ENCODE measurements around the gene CSNK1E.

The CSNK1E gene

DNA sequence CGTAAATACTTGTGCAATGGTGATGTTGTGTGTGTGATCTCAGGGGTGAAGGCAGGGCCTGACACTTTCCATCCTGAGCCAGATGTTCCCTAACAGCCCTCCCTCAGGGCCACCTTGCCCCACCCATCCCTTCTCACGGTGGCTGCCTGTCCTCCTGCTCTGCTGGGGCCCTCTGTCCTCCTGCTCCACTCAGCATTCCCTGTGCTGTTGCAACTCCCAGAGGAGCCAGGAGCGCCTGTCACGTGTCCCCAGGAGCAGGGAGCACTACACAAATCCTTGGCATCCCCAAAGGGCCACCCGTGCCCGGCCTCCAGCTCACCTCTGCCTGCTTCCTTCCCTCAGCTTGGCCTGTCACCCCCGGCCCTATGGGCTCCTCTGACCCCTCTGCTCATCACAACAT is 10.2 kb upstream of the CSNK1E start:
- DNase-seq: no peak

DNA sequence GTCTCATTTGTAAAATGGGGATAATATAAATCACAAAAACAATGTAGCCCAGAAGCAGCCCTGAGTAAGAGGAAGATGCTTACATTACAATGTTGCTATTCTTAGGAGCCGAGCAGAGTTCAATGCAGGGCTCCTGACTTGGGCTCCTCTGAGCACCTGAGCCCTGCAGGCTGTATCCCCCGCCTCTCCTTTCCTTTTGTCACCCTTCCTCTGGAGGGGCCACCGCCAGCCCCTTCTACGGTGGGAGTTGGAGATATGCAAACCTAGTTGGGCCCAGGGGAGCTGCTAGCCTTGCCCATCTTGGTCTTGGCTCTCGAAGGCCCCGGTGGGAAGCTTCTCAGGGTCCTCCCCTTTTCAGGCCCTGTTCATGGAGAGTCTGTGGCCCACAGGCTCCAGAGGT is 8.4 kb upstream of the CSNK1E start:
- DNase-seq: no peak

DNA sequence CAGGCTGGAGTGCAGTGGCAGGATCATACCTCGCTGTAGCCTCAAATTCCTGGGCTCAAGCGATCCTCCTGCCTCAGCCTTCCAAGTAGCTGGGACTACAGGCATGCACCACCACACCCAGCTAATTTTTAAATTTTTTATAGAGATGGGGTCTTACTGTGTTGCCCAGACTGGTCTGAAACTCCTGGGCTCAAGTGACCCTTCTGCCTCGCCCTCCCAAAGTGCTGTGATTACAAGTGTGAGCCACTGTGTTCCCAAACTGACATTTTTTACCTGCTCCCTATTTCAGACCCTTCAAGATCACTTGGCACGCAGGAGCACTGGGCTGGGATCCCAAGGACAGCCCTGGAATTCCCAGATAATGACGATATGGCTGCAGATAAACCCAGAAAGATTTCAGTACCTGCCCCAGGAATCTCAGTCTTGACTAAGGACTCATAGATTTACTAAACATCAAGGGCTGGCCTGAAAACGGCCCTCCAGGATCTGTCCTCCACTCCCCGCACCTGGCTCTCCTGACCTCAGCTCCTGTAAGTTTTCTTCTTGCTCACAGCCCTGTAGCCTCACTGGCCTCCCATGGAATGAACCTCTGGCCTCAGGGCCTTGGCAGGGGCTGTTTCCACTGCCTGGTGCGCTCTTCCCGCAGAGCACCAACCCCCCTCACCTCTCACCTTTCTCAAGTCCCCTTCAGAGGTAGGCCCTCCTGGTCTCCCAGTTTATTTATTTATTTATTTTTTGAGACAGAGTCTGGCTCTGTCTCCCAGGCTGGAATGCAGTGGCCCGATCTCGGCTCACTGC is 3.6 kb upstream of the CSNK1E start:
- DNase-seq: no peak

DNA sequence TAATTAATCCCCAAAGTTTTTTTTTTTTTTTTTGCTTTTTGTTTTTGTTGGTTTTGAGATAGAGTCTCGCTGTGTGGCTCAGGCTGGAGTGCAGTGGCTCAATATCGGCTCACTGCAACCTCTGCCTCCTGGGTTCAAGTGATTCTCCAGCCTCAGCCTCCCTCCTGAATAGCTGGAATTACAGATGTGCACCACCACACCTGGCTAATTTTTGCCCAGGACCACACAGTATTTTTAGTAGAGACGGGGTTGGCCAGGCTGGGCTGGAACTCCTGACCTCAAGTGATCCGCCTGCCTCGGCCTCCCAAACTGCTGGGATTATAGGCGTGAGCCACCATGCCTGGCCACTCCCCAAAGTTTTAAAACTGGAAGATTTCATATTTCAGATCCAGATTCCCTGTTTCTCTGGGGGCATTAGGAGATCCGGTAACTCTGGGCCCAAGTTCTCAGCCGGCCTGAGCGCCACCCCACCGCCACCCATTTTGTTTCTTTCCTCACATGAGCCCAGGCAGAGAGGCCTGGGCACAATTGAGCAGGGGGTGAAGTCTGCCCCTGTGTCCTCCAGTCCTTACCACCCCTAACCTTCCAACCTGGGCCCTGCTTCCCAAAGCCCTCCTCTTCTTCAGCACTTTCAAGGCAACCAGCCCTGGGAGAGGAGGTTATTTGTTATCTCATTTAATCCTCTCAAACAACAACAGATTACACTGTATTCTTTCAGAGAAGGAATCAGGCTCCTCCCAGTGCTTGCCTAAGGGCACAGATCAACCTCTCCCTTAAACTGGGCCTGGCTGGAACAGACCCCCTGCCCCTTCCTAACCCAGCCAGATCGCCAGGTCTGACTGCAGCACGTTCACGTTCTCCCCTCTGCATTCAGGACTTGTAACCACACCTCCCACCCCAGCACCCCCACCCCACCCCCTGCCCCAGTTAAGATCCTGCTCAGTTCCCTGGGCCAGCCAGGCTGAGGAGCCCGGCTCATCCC is 1.9 kb upstream of the CSNK1E start:
- no peak for DNase-seq

DNA sequence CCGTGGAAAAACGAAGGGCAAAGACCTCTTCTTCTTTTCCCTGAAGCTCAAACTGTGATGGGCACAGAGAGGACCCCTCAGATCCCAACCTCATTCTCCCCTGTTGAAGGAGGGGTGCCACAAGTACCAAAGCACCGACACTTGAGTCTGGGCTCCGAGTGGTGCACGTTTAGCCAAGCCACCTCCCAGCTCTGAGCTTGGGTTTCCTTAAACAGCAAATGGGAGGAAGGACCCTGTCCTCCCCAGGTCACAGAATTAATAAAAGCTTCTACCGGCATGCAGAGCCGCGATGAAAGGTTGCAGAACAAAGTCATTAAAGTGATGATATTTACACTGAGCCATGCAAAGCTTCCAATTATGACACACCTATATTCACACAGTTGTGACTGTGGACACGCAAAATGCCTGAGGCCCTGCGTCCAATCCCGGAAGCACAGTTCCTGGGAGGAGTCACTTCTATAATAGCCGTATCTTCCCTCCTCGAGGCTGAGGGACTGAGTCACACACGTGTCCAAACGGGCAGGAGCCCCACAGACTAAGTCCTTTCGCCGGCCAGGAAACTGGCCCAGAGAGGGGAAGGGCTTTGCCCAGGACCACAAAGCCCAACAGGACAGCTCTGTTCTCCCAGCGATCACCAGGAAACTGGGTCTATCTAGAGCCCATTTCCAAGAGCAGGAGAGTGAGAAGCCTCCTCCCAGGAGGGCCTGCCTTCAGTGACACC is 922 bp upstream of the CSNK1E start:
- no peak for DNase-seq

DNA sequence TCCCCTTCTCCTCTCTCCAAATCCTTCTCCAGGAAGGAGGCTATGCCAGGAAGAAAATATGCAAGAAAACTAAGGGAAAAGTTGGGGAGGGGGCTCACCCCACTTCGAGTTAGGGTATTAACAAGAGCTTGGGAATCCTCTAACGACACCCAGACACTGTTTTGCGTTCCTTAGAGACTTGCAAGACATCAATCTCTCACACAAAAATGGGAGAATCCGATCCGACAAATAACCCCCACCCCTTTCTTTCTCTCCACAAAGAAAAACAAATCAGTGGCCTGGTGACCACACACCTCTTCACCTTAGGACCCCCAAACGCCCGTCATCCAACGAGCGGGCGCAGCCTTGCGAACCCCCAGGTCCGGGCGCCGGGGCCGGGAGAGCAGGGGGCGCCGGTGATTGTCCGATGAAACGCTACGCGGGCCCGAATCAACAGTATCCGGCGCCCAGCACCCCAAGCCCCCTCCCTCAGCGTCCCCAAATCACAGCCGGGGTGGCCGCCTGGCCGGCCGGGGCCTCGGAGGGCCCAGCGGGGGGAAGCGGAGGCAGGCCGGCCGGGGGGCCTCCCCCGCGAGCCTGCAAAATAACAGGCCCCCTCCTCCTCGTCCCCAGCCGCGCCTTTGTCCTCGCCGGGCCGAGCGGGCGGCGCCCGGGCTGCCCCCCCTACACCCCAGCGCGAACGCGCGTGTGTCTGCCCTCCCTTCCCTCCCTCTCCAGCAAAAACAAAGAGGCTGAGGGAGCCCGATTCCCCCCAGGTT is 690 bp downstream of the CSNK1E start:
- DNase-seq: no peak

DNA sequence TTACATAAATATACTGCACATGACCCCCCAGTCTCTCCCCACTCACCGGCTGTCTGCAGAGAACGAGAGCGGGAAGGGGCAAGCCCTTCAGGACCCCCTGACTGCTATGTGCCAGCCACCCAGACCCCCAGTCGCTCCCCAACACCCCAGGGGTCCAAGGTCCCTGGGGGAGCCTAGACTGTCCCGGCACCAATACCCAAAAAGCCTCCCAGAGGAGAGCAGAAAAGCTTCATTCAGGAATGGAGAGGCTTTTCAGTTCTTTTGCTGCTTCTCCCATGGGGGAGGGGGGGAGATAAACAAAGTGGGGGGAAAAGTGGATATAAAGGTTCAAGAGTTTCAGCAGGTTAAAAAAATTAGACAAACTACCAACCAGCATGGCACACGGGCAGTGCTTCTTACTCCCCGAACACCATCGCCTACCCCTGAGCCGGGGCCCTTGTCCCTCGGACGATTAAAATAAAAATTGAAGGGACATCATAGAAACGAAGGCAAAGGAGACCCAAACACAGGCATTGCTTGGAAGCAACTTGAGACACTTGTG is 1.3 kb downstream of the CSNK1E start:
- no peak for DNase-seq

DNA sequence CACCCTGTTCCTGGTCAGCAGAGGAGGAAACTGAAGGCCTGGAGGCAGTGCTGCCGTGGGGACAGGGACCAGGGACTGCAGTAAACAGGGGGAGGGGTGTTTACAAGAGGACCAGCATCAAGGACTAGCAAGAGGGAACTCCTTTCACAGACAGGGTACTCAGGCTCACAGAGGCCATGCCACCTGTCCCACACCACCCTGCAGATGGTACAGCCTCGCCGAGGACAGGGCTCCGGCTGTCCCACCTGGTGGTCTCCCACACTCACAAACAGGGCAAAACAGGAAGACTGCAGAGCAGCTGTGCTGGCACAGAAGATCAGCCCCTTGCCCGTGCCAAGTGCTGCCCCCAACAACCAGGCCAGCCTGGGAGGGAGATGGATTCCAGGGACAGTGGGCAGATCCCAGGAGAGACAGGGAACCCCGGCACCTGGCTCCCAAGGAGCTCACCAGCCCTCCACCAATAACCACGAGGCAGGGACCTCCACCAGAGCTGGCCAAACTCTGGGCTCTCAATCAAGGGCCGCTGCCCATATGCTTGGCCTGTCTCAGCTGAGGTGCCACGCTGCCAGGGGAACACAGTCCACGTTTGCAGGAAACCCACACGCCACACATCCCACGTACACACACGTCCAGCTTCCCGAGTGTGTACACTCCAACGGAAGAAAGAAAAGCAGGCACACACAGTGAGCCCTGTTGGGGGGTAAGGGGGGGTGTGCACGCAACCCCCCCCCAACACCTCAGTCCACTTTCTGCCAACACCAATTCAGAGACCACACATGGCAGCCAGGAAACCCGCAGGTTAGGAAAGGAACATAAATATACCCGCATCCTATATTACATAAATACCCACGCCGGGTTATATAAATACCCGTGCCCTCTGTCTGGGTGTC is 2.1 kb downstream of the CSNK1E start:
- peak; percentile 47 for DNase-seq

DNA sequence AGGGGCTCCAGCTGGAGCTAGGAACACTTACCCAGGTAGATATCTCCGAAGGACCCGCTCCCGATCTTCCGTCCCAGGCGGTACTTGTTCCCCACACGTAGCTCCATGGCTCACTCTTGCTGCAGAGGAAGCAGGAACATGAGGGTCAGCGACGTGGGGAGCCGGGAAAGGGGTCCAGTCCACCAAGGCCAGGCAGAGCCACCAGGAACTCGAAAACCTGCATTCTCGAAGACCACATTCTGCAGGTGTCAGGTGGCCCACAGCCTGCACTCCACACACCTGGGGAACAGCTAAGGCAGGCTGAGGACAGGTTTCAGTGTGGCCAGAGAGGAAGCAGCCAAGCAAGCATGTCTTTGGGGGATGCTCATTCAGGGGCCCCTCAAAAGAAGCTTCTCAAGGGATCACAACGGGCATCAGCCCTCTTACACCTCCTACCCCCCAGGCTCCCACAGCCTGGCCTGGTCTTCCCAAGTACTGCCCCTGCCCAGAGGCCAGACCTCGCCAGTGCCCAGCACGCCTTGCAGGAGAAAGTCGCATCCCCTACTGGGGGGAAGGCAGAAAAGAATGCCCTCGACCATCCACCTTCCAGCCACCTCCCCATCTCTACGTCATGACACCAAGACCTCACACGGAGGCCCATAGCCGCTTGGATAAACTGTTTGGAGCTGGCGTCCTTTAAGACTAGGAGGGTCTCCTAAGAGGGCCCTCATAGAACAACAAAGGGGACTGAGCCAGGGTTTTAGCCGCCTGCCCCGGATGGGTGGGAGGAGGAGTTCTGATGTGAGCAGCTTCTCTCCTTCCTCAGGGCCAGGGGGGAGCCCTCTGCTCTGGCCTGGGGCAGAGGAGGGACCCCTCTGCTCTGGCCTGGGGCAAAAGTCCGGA is 2.9 kb downstream of the CSNK1E start:
- DNase-seq: no peak

DNA sequence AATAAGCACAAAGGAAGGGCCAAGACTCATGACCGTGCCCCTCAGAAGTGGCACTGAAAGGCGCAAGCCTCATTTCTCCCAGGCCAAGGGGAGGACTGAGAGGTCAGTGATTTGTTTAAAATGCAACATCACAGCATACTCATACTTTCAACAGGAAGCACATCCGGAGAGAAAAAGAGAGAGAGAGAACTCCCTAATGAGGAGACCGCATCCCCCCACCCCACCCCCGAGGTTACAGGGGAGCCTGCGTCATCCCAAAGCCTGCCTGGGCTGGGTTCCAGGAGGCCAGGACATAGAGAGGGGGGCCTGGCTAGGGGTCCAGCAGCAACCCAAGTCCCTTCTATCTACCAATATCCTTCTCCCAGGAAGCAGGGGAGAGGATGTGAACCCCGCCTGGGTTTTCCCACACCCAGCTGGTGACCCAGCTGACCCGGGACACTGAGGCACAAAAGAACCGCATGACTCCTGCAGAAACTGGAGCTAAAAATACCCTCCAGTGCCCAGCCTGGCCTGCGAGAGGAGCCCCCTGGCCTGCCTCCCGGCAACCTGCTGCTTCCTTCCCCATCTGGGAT is 3.8 kb downstream of the CSNK1E start:
- DNase-seq: no peak

DNA sequence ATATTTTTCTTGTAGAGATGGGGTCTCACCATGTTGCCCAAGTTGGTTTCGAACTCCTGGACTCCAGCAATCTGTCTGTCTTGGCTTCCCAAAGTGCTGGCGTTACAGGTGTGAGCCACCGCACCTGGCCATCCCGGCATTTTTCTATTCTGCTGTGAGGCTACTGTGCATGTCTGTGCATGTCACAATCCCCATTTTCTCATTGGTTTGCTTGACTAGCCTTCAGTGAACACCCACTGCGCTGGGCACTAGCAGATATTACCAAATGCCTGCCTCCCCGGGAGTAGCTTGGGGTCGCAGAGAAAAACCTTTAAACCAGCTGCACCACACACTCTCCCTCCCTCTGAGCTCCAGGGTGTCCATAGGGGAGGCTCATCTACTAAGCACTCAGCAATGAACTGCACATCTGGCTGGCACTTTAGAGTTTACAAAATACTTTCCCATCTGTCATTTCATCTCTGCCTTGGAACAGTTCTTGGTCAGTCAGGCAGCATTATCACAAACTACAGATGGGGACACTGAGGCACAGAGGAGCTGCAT is 4.9 kb downstream of the CSNK1E start:
- DNase-seq: no peak

DNA sequence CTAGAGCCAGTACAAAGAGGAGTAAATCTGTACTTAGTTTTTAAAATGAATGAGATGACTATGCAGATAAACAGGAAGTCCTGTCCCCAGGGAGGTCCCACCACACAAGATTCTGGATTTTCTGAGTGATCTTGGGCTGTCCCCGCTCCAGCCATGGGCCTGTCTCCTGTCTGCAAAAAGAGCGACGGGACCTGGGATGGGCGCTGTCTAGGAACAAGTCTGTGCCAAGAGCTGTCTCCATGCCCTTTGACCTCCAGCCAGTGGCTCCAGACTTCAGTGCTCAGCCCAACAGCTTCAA is 6.0 kb downstream of the CSNK1E start:
- no peak for DNase-seq

DNA sequence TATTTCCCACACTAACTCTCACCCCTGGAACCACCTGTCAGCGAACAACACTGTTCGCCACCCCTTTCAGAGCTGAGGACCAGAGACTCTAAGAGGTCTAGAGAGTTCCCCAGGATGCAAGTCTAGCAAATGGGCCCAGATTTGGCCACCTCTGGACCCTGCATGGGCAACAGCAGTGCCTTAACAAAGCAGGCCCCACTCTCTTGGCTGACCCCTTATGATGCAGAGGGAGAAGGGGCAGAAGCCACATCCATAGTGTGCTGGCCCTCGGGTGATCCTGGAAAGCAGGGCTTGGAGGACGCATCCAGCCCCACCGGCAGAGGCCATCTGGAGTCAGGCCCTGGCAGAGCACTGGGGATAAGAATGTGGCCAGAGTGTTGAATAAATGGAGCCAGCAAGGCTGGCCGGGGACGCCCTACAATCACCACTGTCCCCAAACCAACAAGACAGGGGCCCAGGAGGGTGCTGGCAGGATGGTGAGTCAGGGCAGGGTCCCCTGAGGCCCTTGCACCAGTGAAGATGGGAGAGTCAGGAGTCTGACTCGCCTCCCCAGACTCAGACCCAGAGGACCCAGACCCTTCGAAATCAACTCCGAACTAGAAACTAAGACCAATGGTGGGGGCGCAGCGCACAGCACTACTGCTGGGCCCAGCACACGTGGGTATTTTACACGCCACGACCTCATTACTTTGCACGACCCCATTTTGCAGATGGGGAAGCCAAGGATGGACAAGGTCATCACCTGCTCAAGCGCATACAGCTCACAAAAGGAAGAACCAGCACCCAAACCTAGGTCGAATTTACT is 6.5 kb downstream of the CSNK1E start:
- DNase-seq: no peak

DNA sequence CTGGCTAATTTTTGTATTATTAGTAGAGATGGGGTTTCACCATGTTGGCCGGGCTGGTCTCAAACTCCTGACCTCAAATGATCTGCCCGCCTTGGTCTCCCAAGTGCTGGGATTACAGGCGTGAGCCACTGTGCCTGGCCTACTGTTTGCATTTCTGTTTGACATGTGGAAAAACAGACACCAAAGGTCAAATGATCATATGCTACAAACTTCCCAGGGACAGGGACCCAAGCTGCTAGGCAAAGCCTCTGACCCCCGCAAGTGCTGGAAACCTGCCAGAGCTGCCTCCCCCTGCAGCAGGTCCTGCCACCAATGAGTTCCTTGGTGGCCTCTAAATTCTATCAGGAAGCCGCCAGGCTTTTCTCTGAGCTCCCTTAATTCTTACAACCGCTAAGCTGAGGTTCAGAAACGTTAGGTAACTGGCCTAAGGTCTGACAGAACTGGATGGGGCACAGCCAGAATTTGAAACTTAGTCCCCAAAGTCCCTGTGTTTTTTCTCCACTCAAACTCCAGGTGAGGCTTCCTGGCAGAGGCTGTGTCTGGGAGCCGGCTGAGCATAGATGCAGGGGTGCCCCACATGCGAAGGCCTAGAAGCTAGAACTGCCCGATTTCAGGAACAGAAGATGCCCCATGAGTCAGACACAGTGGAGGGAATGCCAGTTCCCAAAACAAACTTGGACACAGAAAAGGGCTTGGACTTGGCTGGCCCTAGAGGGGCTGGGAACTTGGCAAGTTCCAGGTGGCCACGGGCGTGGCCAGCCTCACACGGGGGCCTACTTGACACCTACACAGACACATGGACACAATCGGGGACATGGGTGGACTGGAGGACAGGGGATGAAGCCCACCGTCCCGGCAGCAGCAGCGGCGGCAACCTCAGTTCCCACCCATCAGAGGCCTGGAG is 7.4 kb downstream of the CSNK1E start:
- DNase-seq: no peak

DNA sequence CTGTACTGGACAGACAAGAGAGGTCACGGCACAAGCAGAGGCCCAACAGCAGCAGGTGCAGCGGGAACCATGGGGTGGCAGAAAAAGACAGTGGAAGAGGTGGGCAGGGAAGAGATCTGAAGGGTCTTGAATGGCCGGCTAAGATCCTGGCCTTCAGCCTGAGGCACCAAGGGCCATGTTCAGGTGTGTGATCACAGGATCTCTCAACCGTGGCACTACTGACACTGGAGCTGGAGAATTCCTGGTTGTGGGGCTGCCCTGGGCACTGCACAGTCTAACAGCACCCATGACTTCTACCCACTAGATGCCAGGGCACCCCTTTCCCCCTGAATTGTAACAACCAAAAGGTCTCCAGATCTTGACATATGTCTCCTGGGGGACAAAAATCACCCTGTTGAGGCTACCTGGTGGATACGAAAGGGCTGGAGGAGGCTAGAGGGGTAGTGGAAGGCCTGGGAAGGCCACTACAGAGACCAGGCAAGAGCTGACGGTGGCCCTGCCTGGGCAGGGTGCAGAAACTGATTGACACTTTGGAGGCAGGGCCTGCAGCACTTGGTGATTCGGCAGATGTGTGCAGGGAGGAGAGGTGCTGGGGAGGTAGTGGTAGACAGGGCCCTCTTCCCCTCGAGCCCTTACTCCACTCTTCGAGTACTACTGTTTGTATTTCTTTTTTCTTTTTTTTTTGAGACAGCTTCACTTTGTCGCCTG is 8.3 kb downstream of the CSNK1E start:
- no peak for DNase-seq

DNA sequence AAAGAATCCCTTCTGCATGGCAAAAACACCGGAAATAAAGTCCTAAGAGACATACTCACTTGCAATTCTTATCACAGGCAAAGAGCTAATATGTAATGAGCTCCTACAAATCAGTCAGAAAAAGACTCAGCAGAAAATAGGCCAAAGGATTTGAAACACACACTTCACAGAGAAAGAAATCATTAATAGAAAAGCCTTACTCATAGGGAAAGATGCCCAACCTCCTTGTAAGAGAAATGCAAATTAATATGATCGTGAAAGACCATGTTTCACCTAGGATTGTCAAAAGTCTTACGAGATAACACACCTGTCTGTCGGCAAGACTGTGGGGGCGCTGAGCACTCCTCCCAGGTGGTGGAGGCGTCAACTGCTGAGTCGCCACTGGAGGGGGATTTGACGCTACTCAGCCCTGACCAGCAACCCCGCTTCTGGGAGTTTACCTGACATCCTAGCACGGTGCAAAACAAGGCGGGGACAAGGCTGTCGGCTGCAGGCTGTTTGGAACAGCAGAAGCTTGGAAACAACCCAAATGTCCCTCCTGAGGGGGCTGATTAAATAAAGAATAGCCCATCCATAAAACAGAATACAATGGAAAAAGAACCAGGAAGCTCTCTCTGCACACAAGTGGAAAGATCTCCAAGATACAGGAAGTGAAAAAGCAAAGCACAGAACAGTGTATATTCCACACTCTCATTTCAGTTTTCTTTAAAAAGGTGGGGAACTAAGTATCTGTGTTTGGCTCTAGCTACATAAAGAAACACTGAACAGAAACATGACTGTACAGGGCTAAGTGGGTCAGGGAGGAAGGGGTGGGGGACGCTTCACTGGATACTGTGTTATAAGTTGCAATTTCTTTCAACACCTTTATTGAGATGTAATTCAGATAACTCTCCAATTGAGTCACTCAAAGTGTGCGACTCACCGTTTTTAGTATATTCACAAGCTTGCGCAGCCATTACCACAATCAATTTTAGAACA is 11.5 kb downstream of the CSNK1E start:
- no peak for DNase-seq

Measured in DMS 273 treated with DMSO at 0.1 percent for 48 hours (cell line).